ENCODE measurements around the gene CLEC1A.

DNA sequence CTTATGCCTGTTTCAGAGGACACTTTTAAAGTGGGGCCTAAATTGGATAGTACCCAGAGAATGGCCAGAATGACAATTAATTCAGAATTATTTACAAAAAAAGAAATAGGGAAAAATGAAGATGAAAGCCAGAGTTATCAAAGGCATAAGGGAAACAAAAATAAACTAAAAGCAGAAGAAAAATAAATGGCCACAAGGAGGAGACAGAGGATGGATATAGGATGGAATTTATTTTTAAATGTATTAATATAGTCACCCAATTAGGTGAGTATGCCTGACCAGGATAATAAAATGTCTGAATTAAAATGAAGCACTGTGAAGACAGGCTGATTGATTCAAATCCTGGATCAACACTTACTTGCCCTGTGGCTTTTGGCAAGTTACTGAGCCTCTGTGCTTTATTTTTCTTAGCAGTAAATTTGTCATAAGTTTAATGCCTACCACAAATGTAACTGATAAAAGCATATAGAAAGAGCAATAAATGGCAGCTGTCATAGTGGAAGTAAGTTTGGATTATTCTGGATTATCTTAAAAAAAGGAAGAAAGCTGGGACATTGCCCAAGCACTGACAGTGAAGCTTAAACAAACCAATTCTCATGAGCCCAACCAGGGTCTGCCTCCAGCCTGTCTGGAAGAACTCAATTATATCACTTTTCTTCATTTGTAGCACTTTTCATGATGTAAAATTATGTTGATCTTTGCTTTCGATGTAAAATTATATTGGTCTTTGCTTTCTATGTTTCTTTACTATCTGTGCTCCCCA lies 64.8 kb downstream of the CLEC1A start:
- TF ChIP-seq, protein P1, sequence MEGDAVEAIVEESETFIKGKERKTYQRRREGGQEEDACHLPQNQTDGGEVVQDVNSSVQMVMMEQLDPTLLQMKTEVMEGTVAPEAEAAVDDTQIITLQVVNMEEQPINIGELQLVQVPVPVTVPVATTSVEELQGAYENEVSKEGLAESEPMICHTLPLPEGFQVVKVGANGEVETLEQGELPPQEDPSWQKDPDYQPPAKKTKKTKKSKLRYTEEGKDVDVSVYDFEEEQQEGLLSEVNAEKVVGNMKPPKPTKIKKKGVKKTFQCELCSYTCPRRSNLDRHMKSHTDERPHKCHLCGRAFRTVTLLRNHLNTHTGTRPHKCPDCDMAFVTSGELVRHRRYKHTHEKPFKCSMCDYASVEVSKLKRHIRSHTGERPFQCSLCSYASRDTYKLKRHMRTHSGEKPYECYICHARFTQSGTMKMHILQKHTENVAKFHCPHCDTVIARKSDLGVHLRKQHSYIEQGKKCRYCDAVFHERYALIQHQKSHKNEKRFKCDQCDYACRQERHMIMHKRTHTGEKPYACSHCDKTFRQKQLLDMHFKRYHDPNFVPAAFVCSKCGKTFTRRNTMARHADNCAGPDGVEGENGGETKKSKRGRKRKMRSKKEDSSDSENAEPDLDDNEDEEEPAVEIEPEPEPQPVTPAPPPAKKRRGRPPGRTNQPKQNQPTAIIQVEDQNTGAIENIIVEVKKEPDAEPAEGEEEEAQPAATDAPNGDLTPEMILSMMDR (IDR thresholded peaks at IDR 0.05 in 8 of 11, conservative IDR thresholded peaks at IDR 0.05 in 3 of 11), result peak in 8 of 11 experiments; percentile 24 to 65 (median 54)
- TF ChIP-seq POLR2A (IDR thresholded peaks at IDR 0.05) (no peak), POLR2AphosphoS5 (IDR thresholded peaks at IDR 0.05) (no peak)

All from spleen (tissue), 7 donors.